ENCODE results near the gene COL3A1.

DNA sequence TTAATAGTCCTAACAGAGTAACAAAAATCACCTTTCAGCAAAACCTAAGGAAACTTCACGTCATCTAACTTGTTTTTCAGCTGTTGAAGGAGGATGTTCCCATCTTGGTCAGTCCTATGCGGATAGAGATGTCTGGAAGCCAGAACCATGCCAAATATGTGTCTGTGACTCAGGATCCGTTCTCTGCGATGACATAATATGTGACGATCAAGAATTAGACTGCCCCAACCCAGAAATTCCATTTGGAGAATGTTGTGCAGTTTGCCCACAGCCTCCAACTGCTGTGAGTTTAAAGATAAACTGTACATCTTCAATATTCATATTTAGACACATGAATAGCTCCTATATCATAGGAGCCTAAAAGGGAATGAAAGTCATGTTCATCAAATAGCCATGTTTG lies 10.5 kb downstream of the COL3A1 start:
- TF ChIP-seq, protein P1, sequence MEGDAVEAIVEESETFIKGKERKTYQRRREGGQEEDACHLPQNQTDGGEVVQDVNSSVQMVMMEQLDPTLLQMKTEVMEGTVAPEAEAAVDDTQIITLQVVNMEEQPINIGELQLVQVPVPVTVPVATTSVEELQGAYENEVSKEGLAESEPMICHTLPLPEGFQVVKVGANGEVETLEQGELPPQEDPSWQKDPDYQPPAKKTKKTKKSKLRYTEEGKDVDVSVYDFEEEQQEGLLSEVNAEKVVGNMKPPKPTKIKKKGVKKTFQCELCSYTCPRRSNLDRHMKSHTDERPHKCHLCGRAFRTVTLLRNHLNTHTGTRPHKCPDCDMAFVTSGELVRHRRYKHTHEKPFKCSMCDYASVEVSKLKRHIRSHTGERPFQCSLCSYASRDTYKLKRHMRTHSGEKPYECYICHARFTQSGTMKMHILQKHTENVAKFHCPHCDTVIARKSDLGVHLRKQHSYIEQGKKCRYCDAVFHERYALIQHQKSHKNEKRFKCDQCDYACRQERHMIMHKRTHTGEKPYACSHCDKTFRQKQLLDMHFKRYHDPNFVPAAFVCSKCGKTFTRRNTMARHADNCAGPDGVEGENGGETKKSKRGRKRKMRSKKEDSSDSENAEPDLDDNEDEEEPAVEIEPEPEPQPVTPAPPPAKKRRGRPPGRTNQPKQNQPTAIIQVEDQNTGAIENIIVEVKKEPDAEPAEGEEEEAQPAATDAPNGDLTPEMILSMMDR (IDR thresholded peaks at IDR 0.05; ENCODE audit: insufficient read depth, low read length) = no peak
- no peak for TF ChIP-seq POLR2AphosphoS5 (IDR thresholded peaks at IDR 0.05; ENCODE audit: low read depth)
- no peak for TF ChIP-seq GABPA (IDR thresholded peaks at IDR 0.05; ENCODE audit: low read depth)
- TF ChIP-seq, protein P2, sequence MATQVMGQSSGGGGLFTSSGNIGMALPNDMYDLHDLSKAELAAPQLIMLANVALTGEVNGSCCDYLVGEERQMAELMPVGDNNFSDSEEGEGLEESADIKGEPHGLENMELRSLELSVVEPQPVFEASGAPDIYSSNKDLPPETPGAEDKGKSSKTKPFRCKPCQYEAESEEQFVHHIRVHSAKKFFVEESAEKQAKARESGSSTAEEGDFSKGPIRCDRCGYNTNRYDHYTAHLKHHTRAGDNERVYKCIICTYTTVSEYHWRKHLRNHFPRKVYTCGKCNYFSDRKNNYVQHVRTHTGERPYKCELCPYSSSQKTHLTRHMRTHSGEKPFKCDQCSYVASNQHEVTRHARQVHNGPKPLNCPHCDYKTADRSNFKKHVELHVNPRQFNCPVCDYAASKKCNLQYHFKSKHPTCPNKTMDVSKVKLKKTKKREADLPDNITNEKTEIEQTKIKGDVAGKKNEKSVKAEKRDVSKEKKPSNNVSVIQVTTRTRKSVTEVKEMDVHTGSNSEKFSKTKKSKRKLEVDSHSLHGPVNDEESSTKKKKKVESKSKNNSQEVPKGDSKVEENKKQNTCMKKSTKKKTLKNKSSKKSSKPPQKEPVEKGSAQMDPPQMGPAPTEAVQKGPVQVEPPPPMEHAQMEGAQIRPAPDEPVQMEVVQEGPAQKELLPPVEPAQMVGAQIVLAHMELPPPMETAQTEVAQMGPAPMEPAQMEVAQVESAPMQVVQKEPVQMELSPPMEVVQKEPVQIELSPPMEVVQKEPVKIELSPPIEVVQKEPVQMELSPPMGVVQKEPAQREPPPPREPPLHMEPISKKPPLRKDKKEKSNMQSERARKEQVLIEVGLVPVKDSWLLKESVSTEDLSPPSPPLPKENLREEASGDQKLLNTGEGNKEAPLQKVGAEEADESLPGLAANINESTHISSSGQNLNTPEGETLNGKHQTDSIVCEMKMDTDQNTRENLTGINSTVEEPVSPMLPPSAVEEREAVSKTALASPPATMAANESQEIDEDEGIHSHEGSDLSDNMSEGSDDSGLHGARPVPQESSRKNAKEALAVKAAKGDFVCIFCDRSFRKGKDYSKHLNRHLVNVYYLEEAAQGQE (IDR thresholded peaks at IDR 0.05; ENCODE audit: insufficient replicate concordance, low read depth) = no peak

Measured in HL-60 (cell line).